ENCODE measurements around the gene ZNF157.

The ZNF157 gene

DNA sequence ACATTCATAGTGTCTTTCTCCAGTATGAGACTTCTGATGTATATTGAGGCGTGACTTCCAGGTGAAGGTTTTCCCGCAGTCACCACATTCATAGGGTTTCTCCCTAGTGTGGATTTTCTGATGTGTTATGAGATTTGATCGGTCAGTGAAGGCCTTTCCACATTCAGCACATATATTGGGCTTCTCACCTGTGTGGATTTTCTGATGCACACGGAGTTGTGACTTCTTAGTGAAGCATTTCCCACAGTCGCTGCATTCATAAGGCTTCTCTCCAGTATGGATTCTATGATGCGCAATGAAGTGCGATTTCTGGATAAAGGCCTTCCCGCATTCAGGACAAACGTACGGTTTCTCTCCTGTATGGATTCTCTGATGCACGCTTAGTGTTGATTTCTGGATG is 77.2 kb downstream of the ZNF157 start:
- no peak for DNase-seq

DNA sequence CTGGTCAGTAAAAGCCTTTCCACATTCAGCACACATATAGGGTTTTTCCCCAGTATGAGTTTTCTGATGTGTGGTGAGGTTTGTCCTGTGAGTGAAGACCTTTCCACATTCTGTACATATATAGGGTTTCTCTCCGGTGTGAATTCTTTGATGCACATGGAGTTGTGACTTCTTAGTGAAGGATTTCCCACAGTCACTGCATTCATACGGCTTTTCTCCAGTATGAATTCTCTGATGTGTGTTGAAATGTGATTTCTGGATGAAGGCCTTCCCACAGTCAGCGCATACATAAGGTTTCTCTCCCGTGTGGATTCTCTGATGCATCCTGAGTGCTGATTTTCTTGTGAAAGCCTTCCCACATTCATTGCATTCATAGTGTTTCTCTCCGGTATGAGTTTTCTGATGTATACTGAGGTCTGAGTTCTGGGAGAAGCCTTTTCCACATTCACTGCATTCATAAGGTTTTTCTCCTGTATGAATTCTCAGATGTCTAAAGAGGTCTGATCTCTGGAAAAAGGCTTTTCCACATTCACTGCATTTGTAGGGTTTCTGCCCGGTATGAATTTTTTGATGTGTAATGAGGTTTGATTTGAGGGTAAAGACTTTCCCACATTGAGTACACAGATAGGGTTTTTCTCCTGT is 77.9 kb downstream of the ZNF157 start:
- DNase-seq, result no peak

GRCh38 chrX:47452112-47452511 is 81.7 kb downstream of the ZNF157 start:
- DNase-seq, result no peak

GRCh38 chrX:47456080-47456479 is 85.7 kb downstream of the ZNF157 start:
- DNase-seq, result no peak

GRCh38 chrX:47458528-47458927 is 88.2 kb downstream of the ZNF157 start:
- DNase-seq, result no peak

GRCh38 chrX:47460561-47460960 is 90.2 kb downstream of the ZNF157 start:
- no peak for DNase-seq
